A549 (cell line): Measurements from ENCODE around the gene NTRK2. TPM values are rescaled to one million over a fixed set of nuclear protein-coding genes. Genes with fewer than 3 reads are reported as not detected.

ENCODE experiments used
- ATAC-seq, 2 experiments: fragments of 200-7000 bp in 1 of 2; fragments of >200 bp in 1 of 2; cut with Nextera tagmentation in 1 of 2; cut with Tn5 transposase in 1 of 2; 3 replicates each; pipeline versions ENCODE4 v1.8.0 to v1.9.1; 2018 to 2020; ENCODE audit warnings: mild to moderate bottlenecking in 1 of 2, moderate library complexity in 1 of 2
- CTCF ChIA-PET: fragments of 300-600 bp; sonication (Branson Sonifier 250); formaldehyde crosslinking; extraction: SDS; loops from one replicate; lab custom pipeline; 2021; ENCODE audit warnings: antibody characterized with exemption, inconsistent platforms; lab: Yijun Ruan, JAX
- POLR2A ChIA-PET: fragments of 350-600 bp; formaldehyde crosslinking; extraction: SDS; loops from one replicate; lab custom pipeline; 2021; ENCODE audit warnings: antibody characterized with exemption, inconsistent platforms; lab: Yijun Ruan, JAX
- DNase-seq, 2 experiments: peaks; one replicate each; pipeline versions ENCODE4 v3.0.0 to v3.0.0-alpha.2; 2011 to 2016; ENCODE audit warnings: low read depth in 1 of 2, low spot score in 1 of 2
- FAIRE-seq: peaks from 2 replicates; lab custom pipeline; 2011; peaks lifted over from hg19 to GRCh38; lab: Jason Lieb, UNC
- H3K27ac ChIP-seq, 2 experiments: fragments of >200 bp; sonication (Bioruptor Twin); formaldehyde crosslinking; 3 replicates each; pipeline ENCODE4 v1.5.1; 2016 to 2017
- H3K4me1 ChIP-seq: fragments of >200 bp; sonication (Bioruptor Twin); formaldehyde crosslinking; 3 replicates; pipeline ENCODE4 v1.6.1; 2016
- H3K4me2 ChIP-seq: fragments of >200 bp; sonication (Bioruptor Twin); formaldehyde crosslinking; 3 replicates; pipeline ENCODE4 v1.6.1; 2016
- H3K4me3 ChIP-seq: fragments of >200 bp; sonication (Bioruptor Twin); formaldehyde crosslinking; 3 replicates; pipeline ENCODE4 v1.5.1; 2016
- H3K9me3 ChIP-seq: fragments of >200 bp; sonication (Bioruptor Twin); formaldehyde crosslinking; 3 replicates; pipeline ENCODE4 v1.6.1; 2016
- ATOH8 ChIP-seq: fragments of 250-450 bp; sonication (Bioruptor Pico); IDR thresholded peaks from 2 replicates; pipeline ENCODE4 v1.5.0; 2020; ENCODE audit warnings: low read depth, mild to moderate bottlenecking, moderate library complexity
- CBX8 ChIP-seq: fragments of 200-600 bp; sonication (generic); IDR thresholded peaks from 2 replicates; pipeline ENCODE4 v1.6.1; 2016
- E2F6 ChIP-seq: IDR thresholded peaks from 2 replicates; pipeline ENCODE4 v1.6.1; 2012; ENCODE audit warnings: low read depth, borderline replicate concordance
- ELK1 ChIP-seq: fragments of 150-350 bp; IDR thresholded peaks from 2 replicates; pipeline ENCODE4 v1.6.1; 2014; ENCODE audit warnings: low read depth, mild to moderate bottlenecking, low read length
- EP300 ChIP-seq, 2 experiments: fragments of >200 bp; sonication (Bioruptor Twin); formaldehyde crosslinking; IDR thresholded peaks; 2 replicates in 1 of 2; 3 replicates in 1 of 2; pipeline ENCODE4 v1.6.1; 2016 to 2017
- FOSL2 ChIP-seq, 2 experiments: fragments of 450-650 bp in 1 of 2; fragments of >200 bp in 1 of 2; sonication (Bioruptor Twin) in 1 of 2; formaldehyde crosslinking; IDR thresholded peaks; 2 replicates each; pipeline versions ENCODE4 v1.5.0 to v1.6.1; 2016 to 2020; ENCODE audit warnings: mild to moderate bottlenecking in 1 of 2, moderate library complexity in 1 of 2
- FOXS1 ChIP-seq: fragments of 250-450 bp; sonication (Bioruptor Pico); IDR thresholded peaks from 2 replicates; pipeline ENCODE4 v1.5.0; 2020; ENCODE audit warnings: mild to moderate bottlenecking, moderate library complexity
- HEYL ChIP-seq: fragments of 250-450 bp; sonication (Bioruptor Pico); IDR thresholded peaks from 2 replicates; pipeline ENCODE4 v1.8.0; 2021; ENCODE audit warnings: mild to moderate bottlenecking, moderate library complexity
- HOXB13 ChIP-seq: fragments of 250-450 bp; sonication (Bioruptor Pico); IDR thresholded peaks from 2 replicates; pipeline ENCODE4 v1.5.0; 2020; ENCODE audit warnings: low read depth, mild to moderate bottlenecking, moderate library complexity
- HOXB5 ChIP-seq: fragments of 250-450 bp; sonication (Bioruptor Pico); IDR thresholded peaks from 2 replicates; pipeline ENCODE4 v1.5.0; 2020; ENCODE audit warnings: mild to moderate bottlenecking, moderate library complexity
- JUNB ChIP-seq: fragments of >200 bp; sonication (Bioruptor Twin); formaldehyde crosslinking; IDR thresholded peaks from 2 replicates; pipeline ENCODE4 v1.6.1; 2016
- KDM1A ChIP-seq: fragments of 200-600 bp; sonication (generic); IDR thresholded peaks from 2 replicates; pipeline ENCODE4 v1.6.1; 2016; ENCODE audit warnings: low read depth, mild to moderate bottlenecking
- MAFK ChIP-seq: fragments of 450-650 bp; IDR thresholded peaks from 2 replicates; pipeline ENCODE4 v1.6.1; 2014; ENCODE audit not compliant: partially characterized antibody
- MAX ChIP-seq: IDR thresholded peaks from 2 replicates; pipeline ENCODE4 v1.6.1; 2012
- MYC ChIP-seq: IDR thresholded peaks from 2 replicates; pipeline ENCODE4 v1.6.1; 2012; ENCODE audit warnings: mild to moderate bottlenecking, inconsistent platforms, low read length, improper control_type of control experiment, borderline replicate concordance
- PBX3 ChIP-seq: IDR thresholded peaks from 2 replicates; pipeline ENCODE4 v1.6.1; 2012
- POLR2A ChIP-seq: IDR thresholded peaks from 2 replicates; pipeline ENCODE4 v1.6.1; 2012; ENCODE audit warnings: mild to moderate bottlenecking, low read length
- POLR2AphosphoS2 ChIP-seq: conservative IDR thresholded peaks from 2 replicates; pipeline ENCODE4 v1.6.1; 2012; ENCODE audit warnings: low read length, improper control_type of control experiment, inconsistent platforms
- REST ChIP-seq: fragments of 200-600 bp; sonication (generic); IDR thresholded peaks from 2 replicates; pipeline ENCODE4 v1.6.1; 2016; ENCODE audit warnings: antibody characterized with exemption, mild to moderate bottlenecking, moderate library complexity
- SREBF2 ChIP-seq: fragments of 450-650 bp; IDR thresholded peaks from 2 replicates; pipeline ENCODE4 v1.6.1; 2014; ENCODE audit warnings: mild to moderate bottlenecking, moderate library complexity
- TP53 ChIP-seq: fragments of 250-450 bp; sonication (Bioruptor Pico); IDR thresholded peaks from 2 replicates; pipeline ENCODE4 v1.5.0; 2021; ENCODE audit warnings: mild to moderate bottlenecking, moderate library complexity
- ZFP36 ChIP-seq: fragments of 450-650 bp; IDR thresholded peaks from 2 replicates; pipeline ENCODE4 v1.6.1; 2014; ENCODE audit warnings: borderline replicate concordance; ENCODE audit not compliant: partially characterized antibody
- ZSCAN20 ChIP-seq: fragments of 250-450 bp; sonication (Bioruptor Pico); IDR thresholded peaks from 2 replicates; pipeline ENCODE4 v1.8.0; 2022; ENCODE audit warnings: mild to moderate bottlenecking, moderate library complexity
- WGBS: methylation state at CpG from one replicate; pipeline ENCODE4 v1.1.6; 2017; ENCODE audit errors: missing lambda C conversion rate; 5-methylcytosine and 5-hydroxymethylcytosine counted together
- polyA plus RNA-seq, 4 experiments: library from polyadenylated mRNA; depleted of rRNA in 3 of 4; stranded (reverse); fragments of >200 nt; fragmentation: RNase III in 1 of 4; extraction: RNeasy Plus Mini Kit Qiagen cat#74134 plus additional on column Dnase treatment in 1 of 4; gene quantifications; 2 replicates in 3 of 4; 3 replicates in 1 of 4; pipeline ENCODE4 v1.2.3, GENCODE V29; 2011 to 2017

The NTRK2 gene
- polyA plus RNA-seq, 2 of the 4 experiments (the other 2 are of a cell fraction) = 0.03 TPM

- TF ChIP-seq REST = no peak
Observed at GRCh38 chr9:84781931-84782866, 112.7 kb downstream of the NTRK2 start (continued).

GRCh38 chr9:84785792-84786547 is 116.4 kb downstream of the NTRK2 start:
- Histone ChIP-seq H3K9me3 (no peaks in the 10 kb centered on the region), H3K4me1 (no peaks in the 10 kb centered on the region), H3K4me3 (no peak overlapping the region), H3K4me2 (no peak overlapping the region), H3K27ac (no peak overlapping the region)
- POLR2A ChIA-PET = no interaction called here
- CTCF ChIA-PET = interaction anchor here (1.7 kb wide), 1 partner anchor 13 kb away, joined by 4 read pairs; no protein-coding TSS in a partner anchor
- no peak for TF ChIP-seq SREBF2
- no peak for TF ChIP-seq POLR2AphosphoS2
- TF ChIP-seq MAX = no peak
- no peak for TF ChIP-seq ZSCAN20
- TF ChIP-seq PBX3 = no peak
- TF ChIP-seq HEYL (CRISPR knock-in tag) = no peak
- TF ChIP-seq E2F6 = no peak
- no peak for TF ChIP-seq KDM1A
- no peak for TF ChIP-seq HOXB5 (CRISPR knock-in tag)
- WGBS = 7% methylated on average over 4 of the region's 4 CpGs
- FAIRE-seq (no peak), ATAC-seq (peak in 1 of 2 experiments; percentile 35; a peak in 1 of 6 replicates), DNase-seq (no peak)

GRCh38 chr9:84788803-84789462 is 119.4 kb downstream of the NTRK2 start:
- DNase-seq (no peak), ATAC-seq (no peak), FAIRE-seq (no peak)
- Histone ChIP-seq H3K4me3 (no peak overlapping the region), H3K4me1 (no peaks in the 10 kb centered on the region), H3K4me2 (no peak overlapping the region), H3K9me3 (no peaks in the 10 kb centered on the region), H3K27ac (no peak overlapping the region)
- CTCF ChIA-PET = interaction anchor here (1.9 kb wide), 1 partner anchor 356 kb away, joined by 3 read pairs; no protein-coding TSS in a partner anchor
- WGBS = 62% methylated on average over 5 of the region's 5 CpGs
- POLR2A ChIA-PET = no interaction called here
- no peak for TF ChIP-seq JUNB
- no peak for TF ChIP-seq CBX8
- TF ChIP-seq EP300 (IDR thresholded peaks at IDR 0.05) = no peak
- no peak for TF ChIP-seq HOXB5 (CRISPR knock-in tag)
- TF ChIP-seq ELK1 = no peak
- no peak for TF ChIP-seq POLR2AphosphoS2
- no peak for TF ChIP-seq HEYL (CRISPR knock-in tag)
- TF ChIP-seq HOXB13 (CRISPR knock-in tag) = no peak
- TF ChIP-seq FOSL2 (IDR thresholded peaks at IDR 0.05) = no peak
- no peak for TF ChIP-seq FOSL2 (CRISPR knock-in tag; IDR thresholded peaks at IDR 0.05)
- TF ChIP-seq MYC = no peak
- TF ChIP-seq ZFP36 = no peak
- no peak for TF ChIP-seq POLR2A
- no peak for TF ChIP-seq FOXS1 (CRISPR knock-in tag)
- no peak for TF ChIP-seq MAX
- no peak for TF ChIP-seq ATOH8
- no peak for TF ChIP-seq MAFK
- no peak for TF ChIP-seq TP53 (CRISPR knock-in tag)
